A549 (cell line): ENCODE results near the gene MAGI2. TPM values are rescaled to one million over a fixed set of nuclear protein-coding genes. Genes with fewer than 3 reads are reported as not detected.

ENCODE experiments used
- ATAC-seq, 2 experiments: fragments of 200-7000 bp in 1 of 2; fragments of >200 bp in 1 of 2; cut with Nextera tagmentation in 1 of 2; cut with Tn5 transposase in 1 of 2; 3 replicates each; pipeline versions ENCODE4 v1.8.0 to v1.9.1; 2018 to 2020; ENCODE audit warnings: mild to moderate bottlenecking in 1 of 2, moderate library complexity in 1 of 2
- CTCF ChIA-PET: fragments of 300-600 bp; sonication (Branson Sonifier 250); formaldehyde crosslinking; extraction: SDS; loops from one replicate; lab custom pipeline; 2021; ENCODE audit warnings: antibody characterized with exemption, inconsistent platforms; lab: Yijun Ruan, JAX
- POLR2A ChIA-PET: fragments of 350-600 bp; formaldehyde crosslinking; extraction: SDS; loops from one replicate; lab custom pipeline; 2021; ENCODE audit warnings: antibody characterized with exemption, inconsistent platforms; lab: Yijun Ruan, JAX
- DNase-seq, 2 experiments: peaks; one replicate each; pipeline versions ENCODE4 v3.0.0 to v3.0.0-alpha.2; 2011 to 2016; ENCODE audit warnings: low read depth in 1 of 2, low spot score in 1 of 2
- FAIRE-seq: peaks from 2 replicates; lab custom pipeline; 2011; peaks lifted over from hg19 to GRCh38; lab: Jason Lieb, UNC
- H3K27ac ChIP-seq, 2 experiments: fragments of >200 bp; sonication (Bioruptor Twin); formaldehyde crosslinking; 3 replicates each; pipeline ENCODE4 v1.5.1; 2016 to 2017
- H3K4me1 ChIP-seq: fragments of >200 bp; sonication (Bioruptor Twin); formaldehyde crosslinking; 3 replicates; pipeline ENCODE4 v1.6.1; 2016
- H3K4me2 ChIP-seq: fragments of >200 bp; sonication (Bioruptor Twin); formaldehyde crosslinking; 3 replicates; pipeline ENCODE4 v1.6.1; 2016
- H3K4me3 ChIP-seq: fragments of >200 bp; sonication (Bioruptor Twin); formaldehyde crosslinking; 3 replicates; pipeline ENCODE4 v1.5.1; 2016
- H3K9me3 ChIP-seq: fragments of >200 bp; sonication (Bioruptor Twin); formaldehyde crosslinking; 3 replicates; pipeline ENCODE4 v1.6.1; 2016
- ATOH8 ChIP-seq: fragments of 250-450 bp; sonication (Bioruptor Pico); IDR thresholded peaks from 2 replicates; pipeline ENCODE4 v1.5.0; 2020; ENCODE audit warnings: low read depth, mild to moderate bottlenecking, moderate library complexity
- EHMT2 ChIP-seq: fragments of 200-600 bp; sonication (generic); IDR thresholded peaks from 2 replicates; pipeline ENCODE4 v1.6.1; 2016; ENCODE audit warnings: antibody characterized with exemption, low read depth, mild to moderate bottlenecking, moderate library complexity
- ESRRA ChIP-seq: fragments of 150-350 bp; IDR thresholded peaks from 2 replicates; pipeline ENCODE4 v1.6.1; 2014; ENCODE audit warnings: mild to moderate bottlenecking, low read length, borderline replicate concordance
- FOSB ChIP-seq: fragments of 250-450 bp; sonication (Bioruptor Pico); IDR thresholded peaks from 2 replicates; pipeline ENCODE4 v1.5.0; 2020; ENCODE audit warnings: mild to moderate bottlenecking, moderate library complexity
- FOSL2 ChIP-seq, 2 experiments: fragments of 450-650 bp in 1 of 2; fragments of >200 bp in 1 of 2; sonication (Bioruptor Twin) in 1 of 2; formaldehyde crosslinking; IDR thresholded peaks; 2 replicates each; pipeline versions ENCODE4 v1.5.0 to v1.6.1; 2016 to 2020; ENCODE audit warnings: mild to moderate bottlenecking in 1 of 2, moderate library complexity in 1 of 2
- FOXS1 ChIP-seq: fragments of 250-450 bp; sonication (Bioruptor Pico); IDR thresholded peaks from 2 replicates; pipeline ENCODE4 v1.5.0; 2020; ENCODE audit warnings: mild to moderate bottlenecking, moderate library complexity
- GATA3 ChIP-seq: IDR thresholded peaks from 2 replicates; pipeline ENCODE4 v1.6.1; 2012; ENCODE audit warnings: borderline replicate concordance
- KDM5A ChIP-seq: fragments of 200-600 bp; sonication (generic); IDR thresholded peaks from 2 replicates; pipeline ENCODE4 v1.6.1; 2016; ENCODE audit warnings: antibody characterized with exemption, mild to moderate bottlenecking
- MYC ChIP-seq: IDR thresholded peaks from 2 replicates; pipeline ENCODE4 v1.6.1; 2012; ENCODE audit warnings: mild to moderate bottlenecking, inconsistent platforms, low read length, improper control_type of control experiment, borderline replicate concordance
- NR3C1 ChIP-seq: fragments of >200 bp; sonication (Bioruptor Twin); formaldehyde crosslinking; IDR thresholded peaks from 3 replicates; pipeline ENCODE4 v1.6.1; 2017
- RARB ChIP-seq: fragments of 250-450 bp; sonication (Bioruptor Pico); IDR thresholded peaks from 2 replicates; pipeline ENCODE4 v1.8.0; 2021; ENCODE audit warnings: mild to moderate bottlenecking, moderate library complexity
- RNF2 ChIP-seq: fragments of 200-600 bp; sonication (generic); IDR thresholded peaks from 2 replicates; pipeline ENCODE4 v1.6.1; 2016; ENCODE audit warnings: low read depth, mild to moderate bottlenecking, antibody characterized with exemption, moderate library complexity, borderline replicate concordance
- TFCP2L1 ChIP-seq: fragments of 250-450 bp; sonication (Bioruptor Pico); IDR thresholded peaks from 2 replicates; pipeline ENCODE4 v1.5.0; 2021; ENCODE audit warnings: mild to moderate bottlenecking
- TP53 ChIP-seq: fragments of 250-450 bp; sonication (Bioruptor Pico); IDR thresholded peaks from 2 replicates; pipeline ENCODE4 v1.5.0; 2021; ENCODE audit warnings: mild to moderate bottlenecking, moderate library complexity
- ZC3H11A ChIP-seq: fragments of 450-650 bp; IDR thresholded peaks from 2 replicates; pipeline ENCODE4 v1.6.1; 2014; ENCODE audit warnings: antibody characterized with exemption, mild to moderate bottlenecking
- ZNF302 ChIP-seq: fragments of 250-450 bp; sonication (Bioruptor Pico); IDR thresholded peaks from 2 replicates; pipeline ENCODE4 v1.9.0; 2021; ENCODE audit warnings: inconsistent platforms, mild to moderate bottlenecking, moderate library complexity
- whole genome bisulfite sequencing: methylation state at CpG from one replicate; pipeline ENCODE4 v1.1.6; 2017; ENCODE audit errors: missing lambda C conversion rate; 5-methylcytosine and 5-hydroxymethylcytosine counted together
- polyA plus RNA-seq, 4 experiments: library from polyadenylated mRNA; depleted of rRNA in 3 of 4; stranded (reverse); fragments of >200 nt; fragmentation: RNase III in 1 of 4; extraction: RNeasy Plus Mini Kit Qiagen cat#74134 plus additional on column Dnase treatment in 1 of 4; gene quantifications; 2 replicates in 3 of 4; 3 replicates in 1 of 4; pipeline ENCODE4 v1.2.3, GENCODE V29; 2011 to 2017
- TF ChIP-seq, protein P1 (sequence below): fragments of 450-650 bp; IDR thresholded peaks from 2 replicates; pipeline ENCODE4 v1.6.1; 2014; ENCODE audit warnings: antibody characterized with exemption
- TF ChIP-seq, protein P2 (sequence below): fragments of >200 bp; sonication (Bioruptor Twin); formaldehyde crosslinking; IDR thresholded peaks from 3 replicates; pipeline ENCODE4 v1.6.1; 2016

Gene MAGI2
- polyA plus RNA-seq, 2 of the 4 experiments (the other 2 are of a cell fraction), result 0.48 to 0.81 TPM

- Histone ChIP-seq H3K27ac (no peak overlapping the region), H3K4me2 (no peak overlapping the region), H3K9me3 (no peaks in the 10 kb centered on the region), H3K4me1 (peaks cover 6% of the 10 kb centered on the region; the same call in 2 of the 3 replicates), H3K4me3 (no peak overlapping the region)
- CTCF ChIA-PET, result no interaction called here
- TF ChIP-seq NR3C1, result no peak
- TF ChIP-seq RARB (CRISPR knock-in tag), result no peak
- no peak for TF ChIP-seq ZNF302
- TF ChIP-seq FOXS1 (CRISPR knock-in tag), result no peak
- TF ChIP-seq MYC, result no peak
- TF ChIP-seq ATOH8 (CRISPR knock-in tag), result no peak
- TF ChIP-seq, protein P1, sequence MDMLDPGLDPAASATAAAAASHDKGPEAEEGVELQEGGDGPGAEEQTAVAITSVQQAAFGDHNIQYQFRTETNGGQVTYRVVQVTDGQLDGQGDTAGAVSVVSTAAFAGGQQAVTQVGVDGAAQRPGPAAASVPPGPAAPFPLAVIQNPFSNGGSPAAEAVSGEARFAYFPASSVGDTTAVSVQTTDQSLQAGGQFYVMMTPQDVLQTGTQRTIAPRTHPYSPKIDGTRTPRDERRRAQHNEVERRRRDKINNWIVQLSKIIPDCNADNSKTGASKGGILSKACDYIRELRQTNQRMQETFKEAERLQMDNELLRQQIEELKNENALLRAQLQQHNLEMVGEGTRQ, result no peak
- DNase-seq (no peak), FAIRE-seq (no peak), ATAC-seq (no peak)
- 72% methylated on average over 12 of the region's 12 CpGs for whole genome bisulfite sequencing
- POLR2A ChIA-PET, result no interaction called here
Measured at GRCh38 chr7:77985232-77985973, 1468.1 kb downstream of the MAGI2 start.

DNA sequence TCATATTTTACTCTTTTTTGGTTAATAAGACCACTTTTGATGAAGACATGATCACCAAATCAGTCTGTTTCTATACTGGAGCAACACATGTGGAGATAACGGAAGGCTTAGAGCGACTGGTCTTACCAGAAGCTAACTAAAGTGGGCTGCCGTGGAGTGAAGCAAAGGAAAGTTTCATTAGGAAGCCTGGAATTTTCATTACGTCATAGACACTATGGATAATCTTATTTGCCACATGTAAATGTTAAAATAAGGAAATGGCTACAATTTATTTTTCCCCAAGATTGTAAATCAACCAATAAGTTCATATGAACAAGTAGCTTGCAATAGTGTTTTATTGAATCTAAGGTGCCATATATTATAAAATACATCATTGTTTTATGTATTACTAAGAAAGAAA, 1469.5 kb downstream of the MAGI2 start:
- 89% methylated on average over 4 of the region's 4 CpGs for WGBS
- FAIRE-seq (no peak), ATAC-seq (no peak), DNase-seq (no peak)
- Histone ChIP-seq H3K27ac (no peak overlapping the region), H3K9me3 (no peaks in the 10 kb centered on the region), H3K4me2 (no peak overlapping the region)
- no peak for TF ChIP-seq ESRRA
- TF ChIP-seq RARB (CRISPR knock-in tag), result no peak
- TF ChIP-seq, all 56 proteins: peak for 0
- Histone ChIP-seq H3K4me3 (no peak overlapping the region), H3K4me1 (0 out of 3 replicates have a peak, but pooled peaks cover 4% of the 10 kb centered on the region)
- ChIA-PET CTCF (interaction anchor here (1.0 to 1.4 kb wide), 2 partner anchors 16 to 36 kb away, joined by 3 read pairs; no protein-coding TSS in a partner anchor), POLR2A (no interaction called here)

DNA sequence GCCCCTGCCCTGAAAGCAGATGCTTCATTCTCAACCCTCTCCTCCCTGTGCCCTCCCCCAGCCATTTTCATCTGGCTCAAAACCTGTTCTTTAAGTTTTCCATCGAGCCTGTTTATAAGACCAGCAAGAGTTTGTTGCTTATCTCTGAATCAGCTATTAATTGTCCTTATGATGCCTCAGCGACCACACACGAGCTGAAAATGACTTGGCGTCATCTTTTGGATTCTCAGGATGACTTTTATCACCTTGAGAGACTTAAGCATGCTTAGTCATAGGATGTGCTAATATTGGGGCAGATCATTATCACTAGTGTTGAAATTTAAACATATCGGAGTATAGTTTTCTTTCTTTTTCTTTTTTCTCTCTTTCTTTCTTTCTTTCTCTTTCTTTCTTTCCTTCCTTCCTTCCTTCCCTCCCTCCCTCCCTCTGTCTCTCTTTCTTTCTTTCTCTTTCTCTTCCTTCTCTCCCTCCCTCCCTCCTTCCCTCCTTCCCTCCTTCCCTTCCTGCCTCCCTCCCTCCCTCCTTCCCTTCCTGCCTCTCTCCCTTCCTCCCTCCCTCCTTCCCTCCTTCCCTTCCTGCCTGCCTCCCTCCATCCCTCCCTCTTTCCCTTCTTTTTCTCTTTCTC, 1470.4 kb downstream of the MAGI2 start:
- WGBS, result 16% methylated on average over 5 of the region's 5 CpGs
- ChIA-PET CTCF (interaction anchor here (1.0 to 1.4 kb wide), 2 partner anchors 15 to 37 kb away, joined by 3 read pairs; no protein-coding TSS in a partner anchor), POLR2A (no interaction called here)
- no peak overlapping the region for H3K27ac ChIP-seq
- no peaks in the 10 kb centered on the region for H3K9me3 ChIP-seq
- peak in 1 of 2 experiments; percentile 23 for DNase-seq
- TF ChIP-seq GATA3 (peak; percentile 48; the same call in 1 of the 2 replicates), TP53 (CRISPR knock-in tag) (no peak), KDM5A (no peak), FOSB (no peak), NR3C1 (no peak), ZC3H11A (no peak), TFCP2L1 (CRISPR knock-in tag) (no peak), FOSL2 (IDR thresholded peaks at IDR 0.05) (no peak), FOSL2 (CRISPR knock-in tag; IDR thresholded peaks at IDR 0.05) (0 out of 2 replicates have a peak, but pooled peaks have one; percentile 14), EHMT2 (no peak), ZNF302 (no peak), RNF2 (no peak)
- TF ChIP-seq, protein P2, sequence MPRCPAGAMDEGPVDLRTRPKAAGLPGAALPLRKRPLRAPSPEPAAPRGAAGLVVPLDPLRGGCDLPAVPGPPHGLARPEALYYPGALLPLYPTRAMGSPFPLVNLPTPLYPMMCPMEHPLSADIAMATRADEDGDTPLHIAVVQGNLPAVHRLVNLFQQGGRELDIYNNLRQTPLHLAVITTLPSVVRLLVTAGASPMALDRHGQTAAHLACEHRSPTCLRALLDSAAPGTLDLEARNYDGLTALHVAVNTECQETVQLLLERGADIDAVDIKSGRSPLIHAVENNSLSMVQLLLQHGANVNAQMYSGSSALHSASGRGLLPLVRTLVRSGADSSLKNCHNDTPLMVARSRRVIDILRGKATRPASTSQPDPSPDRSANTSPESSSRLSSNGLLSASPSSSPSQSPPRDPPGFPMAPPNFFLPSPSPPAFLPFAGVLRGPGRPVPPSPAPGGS, result no peak
- no peak overlapping the region for H3K4me3 ChIP-seq
- peak overlapping the region; percentile 0; the same call in 1 of the 3 replicates for H3K4me2 ChIP-seq
- FAIRE-seq, result no peak
- ATAC-seq, result peak; percentile 33 to 57; a peak in 4 of 6 replicates
- H3K4me1 ChIP-seq, result 0 out of 3 replicates have a peak, but pooled peaks cover 4% of the 10 kb centered on the region
